MCF 10A (cell line): Measurements from ENCODE around the gene CYP2J2. TPM values are rescaled to one million over a fixed set of nuclear protein-coding genes. Genes with fewer than 3 reads are reported as not detected.
A peak's percentile ranks its signal among the peaks of the same experiment; 100 is the strongest.

ENCODE experiments used
- Bru-seq: library from RNA; stranded (reverse); fragments of 400-500 nt; gene quantifications from one replicate; lab custom pipeline; 2021; lab: Mats Ljungman, UMichigan
- BruChase-seq, 2 experiments: library from RNA; stranded (reverse); fragments of 400-500 nt; gene quantifications; one replicate each; lab custom pipeline; 2021; lab: Mats Ljungman, UMichigan
- BruUV-seq: library from RNA; stranded (reverse); fragments of 400-500 nt; replicated peaks from 2 replicates; lab custom pipeline; 2021; lab: Mats Ljungman, UMichigan
- CTCF ChIA-PET: fragments of 300-600 bp; sonication (Branson Sonifier 250); formaldehyde crosslinking; extraction: SDS; loops from one replicate; lab custom pipeline; 2021; ENCODE audit warnings: antibody characterized with exemption, inconsistent platforms; lab: Yijun Ruan, JAX
- POLR2A ChIA-PET: fragments of 300-600, 350-650 bp; sonication (Branson Sonifier 250); formaldehyde crosslinking; extraction: SDS; loops from one replicate; lab custom pipeline; 2020; ENCODE audit warnings: antibody characterized with exemption, inconsistent platforms; lab: Yijun Ruan, JAX
- DNase-seq: peaks from one replicate; pipeline ENCODE4 v3.0.0-alpha.2; 2018; ENCODE audit not compliant: unreplicated experiment
- H3K27ac Mint-ChIP-seq: one replicate; pipeline ENCODE4 v1.8.0; 2022; ENCODE audit warnings: mild to moderate bottlenecking, low read depth, mixed read lengths; ENCODE audit not compliant: unreplicated experiment
- H3K27me3 Mint-ChIP-seq: one replicate; pipeline ENCODE4 v1.8.0; 2022; ENCODE audit warnings: mixed read lengths; ENCODE audit not compliant: insufficient read depth, unreplicated experiment
- H3K36me3 Mint-ChIP-seq: one replicate; pipeline ENCODE4 v1.8.0; 2022; ENCODE audit warnings: mild to moderate bottlenecking, moderate library complexity, mixed read lengths; ENCODE audit not compliant: insufficient read depth, unreplicated experiment
- H3K4me1 Mint-ChIP-seq: one replicate; pipeline ENCODE4 v1.8.0; 2022; ENCODE audit warnings: mixed read lengths; ENCODE audit not compliant: insufficient read depth, unreplicated experiment
- H3K4me3 Mint-ChIP-seq: one replicate; pipeline ENCODE4 v1.8.0; 2022; ENCODE audit warnings: mild to moderate bottlenecking, moderate library complexity, mixed read lengths; ENCODE audit not compliant: unreplicated experiment
- H3K9me3 Mint-ChIP-seq: one replicate; pipeline ENCODE4 v1.8.0; 2022; ENCODE audit warnings: mixed read lengths; ENCODE audit not compliant: unreplicated experiment
- CTCF ChIP-seq: fragments of 200-600 bp; IDR thresholded peaks from one replicate; pipeline ENCODE4 v1.8.0; 2022; ENCODE audit warnings: antibody characterized with exemption, mild to moderate bottlenecking; ENCODE audit not compliant: unreplicated experiment
- intact Hi-C: fragments of 100-400 bp; cut with micrococcal nuclease; formaldehyde crosslinking; loops from 2 replicates; pipeline ENCODE4 v1.14.1; 2022
- long read RNA-seq: library from polyadenylated mRNA; stranded (forward); transcript quantifications from one replicate; pipeline ENCODE4 v2.0.0, GENCODE V29; 2022
- total RNA-seq: library from RNA; stranded (reverse); gene quantifications from 2 replicates; pipeline ENCODE4 v1.2.3, GENCODE V29; 2022

The CYP2J2 gene
- total RNA-seq (0.25 and 0.42 TPM in 2 replicates), Bru-seq, nascent RNA (percentile 13 among the genes with signal in this experiment), BruChase-seq, experiment 1, labeled RNA remaining after a 6-hour chase (percentile 9 among the genes with signal in this experiment), BruChase-seq, experiment 2, labeled RNA remaining after a 2-hour chase (percentile 12 among the genes with signal in this experiment)
- long read RNA-seq, partial matches to known transcripts = 0 of 1 reads
- long read RNA-seq, other reads (novel, unspliced or antisense) = 0 of 1 reads

GRCh38 chr1:59926381-59927123 lies at the start of gene CYP2J2:
TSS of gene CYP2J2 (minus strand) at chr1:59926773. CDS start at chr1:59926746, 27 bp downstream.
- Mint-ChIP-seq H3K9me3 (peaks cover 8% of the 10 kb centered on the region), H3K4me3 (peak within 1 kb of the TSS; percentile 71), H3K27me3 (peaks cover 57% of the 10 kb centered on the region), H3K36me3 (no peaks in the 10 kb centered on the region), H3K27ac (no peak within 1 kb of the TSS), H3K4me1 (no peaks in the 10 kb centered on the region)
- ChIA-PET POLR2A (interaction anchor here (0.6 to 0.7 kb wide), 2 partner anchors 219 to 472 kb away, joined by 3 read pairs; no protein-coding TSS in a partner anchor), CTCF (interaction anchor here (1.0 to 1.5 kb wide), 3 partner anchors 17 to 21 kb away, joined by 3 to 10 read pairs (median 5); no protein-coding TSS in a partner anchor)
- no peak for TF ChIP-seq CTCF
- DNase-seq = peak; percentile 59
- BruUV-seq = no TSS peak
- intact Hi-C loops = loop anchor here (5.0 kb wide), 1 partner anchor 109 kb away; no protein-coding TSS in a partner anchor

GRCh38 chr1:59973719-59974118 lies 47.1 kb upstream of the CYP2J2 start:
- ChIA-PET POLR2A (interaction anchor here (0.6 kb wide), 1 partner anchor 9 kb away, joined by 4 read pairs; no protein-coding TSS in a partner anchor), CTCF (interaction anchor here (0.6 to 9.7 kb wide), 5 partner anchors 9 to 105 kb away, joined by 3 to 88 read pairs (median 3); no protein-coding TSS in a partner anchor)
- intact Hi-C loops = loop anchor here (5.0 to 10.0 kb wide), 2 partner anchors 309 to 871 kb away; no protein-coding TSS in a partner anchor
- H3K4me1 Mint-ChIP-seq = no peaks in the 10 kb centered on the region
- TF ChIP-seq CTCF = no peak
- DNase-seq = no peak
- no TSS peak for BruUV-seq
- no peaks in the 10 kb centered on the region for H3K36me3 Mint-ChIP-seq
- no peaks in the 10 kb centered on the region for H3K9me3 Mint-ChIP-seq
- H3K27ac Mint-ChIP-seq = no peak overlapping the region
- H3K4me3 Mint-ChIP-seq = no peak overlapping the region
- H3K27me3 Mint-ChIP-seq = peaks cover 49% of the 10 kb centered on the region

- H3K4me1 Mint-ChIP-seq = no peaks in the 10 kb centered on the region
- CTCF ChIA-PET = interaction anchor here (0.6 to 9.7 kb wide), 24 partner anchors 8 to 1071 kb away, joined by 3 to 88 read pairs (median 4); no protein-coding TSS in a partner anchor
- DNase-seq = no peak
- TF ChIP-seq CTCF = no peak
- intact Hi-C loops = loop anchor here (5.0 to 10.0 kb wide), 2 partner anchors 310 to 872 kb away; no protein-coding TSS in a partner anchor
- no peaks in the 10 kb centered on the region for H3K9me3 Mint-ChIP-seq
- H3K4me3 Mint-ChIP-seq = no peak overlapping the region
- H3K27ac Mint-ChIP-seq = no peak overlapping the region
- no peaks in the 10 kb centered on the region for H3K36me3 Mint-ChIP-seq
- POLR2A ChIA-PET = no interaction called here
- H3K27me3 Mint-ChIP-seq = peaks cover 58% of the 10 kb centered on the region
- no TSS peak for BruUV-seq
Measured at GRCh38 chr1:59972216-59972927, 45.8 kb upstream of the CYP2J2 start.
